HG03039 (cell line): ENCODE measurements around the gene SPSB1.

ENCODE experiments used
- ATAC-seq: cut with Tn5 transposase; IDR thresholded peaks from one replicate; pipeline ENCODE4 v1.9.1; 2021; ENCODE audit warnings: mild to moderate bottlenecking, moderate library complexity; ENCODE audit not compliant: unreplicated experiment

The SPSB1 gene

GRCh38 chr1:9258629-9259028 lies 34.1 kb upstream of the SPSB1 start:
- no peak for ATAC-seq

GRCh38 chr1:9260059-9260766 lies 32.5 kb upstream of the SPSB1 start:
- ATAC-seq, result no peak

- no peak for ATAC-seq
Measured at GRCh38 chr1:9261496-9261895, 31.2 kb upstream of the SPSB1 start.

GRCh38 chr1:9262096-9262986 lies 30.4 kb upstream of the SPSB1 start:
- ATAC-seq, result no peak

GRCh38 chr1:9263276-9263855 lies 29.3 kb upstream of the SPSB1 start:
- ATAC-seq, result no peak

- no peak for ATAC-seq
Measured at GRCh38 chr1:9263984-9264872, 28.5 kb upstream of the SPSB1 start.

GRCh38 chr1:9265037-9265436 lies 27.7 kb upstream of the SPSB1 start:
- no peak for ATAC-seq

- ATAC-seq, result no peak
Measured at GRCh38 chr1:9265968-9266367, 26.7 kb upstream of the SPSB1 start.

- no peak for ATAC-seq
Measured at GRCh38 chr1:9267352-9267686, 25.4 kb upstream of the SPSB1 start.

- no peak for ATAC-seq
Measured at GRCh38 chr1:9267827-9268581, 24.7 kb upstream of the SPSB1 start.

- no peak for ATAC-seq
Measured at GRCh38 chr1:9269078-9269501, 23.6 kb upstream of the SPSB1 start.

GRCh38 chr1:9269721-9270120 lies 23.0 kb upstream of the SPSB1 start:
- no peak for ATAC-seq

- ATAC-seq, result no peak
Measured at GRCh38 chr1:9270290-9270883, 22.3 kb upstream of the SPSB1 start.

- ATAC-seq, result no peak
Measured at GRCh38 chr1:9271283-9271682, 21.4 kb upstream of the SPSB1 start.

- ATAC-seq, result no peak
Measured at GRCh38 chr1:9271861-9272595, 20.7 kb upstream of the SPSB1 start.

- no peak for ATAC-seq
Measured at GRCh38 chr1:9273177-9273576, 19.5 kb upstream of the SPSB1 start.

- ATAC-seq, result peak; percentile 7
Measured at GRCh38 chr1:9275161-9275560, 17.5 kb upstream of the SPSB1 start.

- peak; percentile 60 for ATAC-seq
Measured at GRCh38 chr1:9275567-9276034, 17.1 kb upstream of the SPSB1 start.

- ATAC-seq, result no peak
Measured at GRCh38 chr1:9278116-9278515, 14.6 kb upstream of the SPSB1 start.
